Loucy (cell line): Measurements from ENCODE around the gene LRRC25.

Experiments
- H2AFZ ChIP-seq: fragments of 200-600 bp; sonication (generic); 2 replicates; pipeline ENCODE4 v1.6.0; 2016; ENCODE audit warnings: antibody characterized with exemption, mild to moderate bottlenecking, low read length, moderate library complexity
- H3F3A ChIP-seq: fragments of 200-600 bp; 2 replicates; pipeline ENCODE4 v1.6.0; 2016; ENCODE audit warnings: antibody characterized with exemption, low read depth, mild to moderate bottlenecking
- H3K27me3 ChIP-seq: fragments of 200-600 bp; sonication (generic); 2 replicates; pipeline ENCODE4 v1.6.1; 2014; ENCODE audit warnings: low read length, mild to moderate bottlenecking; ENCODE audit not compliant: insufficient read depth, poor library complexity, severe bottlenecking
- H3K36me3 ChIP-seq: fragments of 200-600 bp; sonication (generic); 2 replicates; pipeline ENCODE4 v1.6.1; 2016; ENCODE audit warnings: low read length; ENCODE audit not compliant: insufficient read depth
- H3K4me1 ChIP-seq: fragments of 200-600 bp; sonication (generic); 2 replicates; pipeline ENCODE4 v1.5.1; 2014; ENCODE audit warnings: low read length, mild to moderate bottlenecking; ENCODE audit not compliant: insufficient read depth, poor library complexity, severe bottlenecking
- H3K4me2 ChIP-seq: fragments of 200-600 bp; sonication (generic); 2 replicates; pipeline ENCODE4 v1.6.0; 2014; ENCODE audit warnings: antibody characterized with exemption, low read length, low read depth, mild to moderate bottlenecking; ENCODE audit not compliant: poor library complexity, severe bottlenecking
- H3K4me3 ChIP-seq: fragments of 200-600 bp; sonication (generic); 2 replicates; pipeline ENCODE4 v1.5.1; 2014; ENCODE audit warnings: low read length, mild to moderate bottlenecking, mixed read lengths; ENCODE audit not compliant: poor library complexity, severe bottlenecking
- H3K79me2 ChIP-seq: fragments of 200-600 bp; sonication (generic); 2 replicates; pipeline ENCODE4 v1.6.1; 2014; ENCODE audit warnings: low read length; ENCODE audit not compliant: insufficient read depth
- H3K9ac ChIP-seq: fragments of 200-600 bp; sonication (generic); 2 replicates; pipeline ENCODE4 v1.6.0; 2014; ENCODE audit warnings: mild to moderate bottlenecking, low read depth, low read length, moderate library complexity; ENCODE audit not compliant: poor library complexity, severe bottlenecking
- H3K9me2 ChIP-seq: fragments of 200-600 bp; sonication (generic); replicated peaks from 2 replicates; pipeline ENCODE4 v1.6.1; 2016; ENCODE audit warnings: low read depth, low read length, mixed read lengths
- H3K9me3 ChIP-seq: fragments of 200-600 bp; sonication (generic); 2 replicates; pipeline ENCODE4 v1.6.1; 2014; ENCODE audit warnings: mild to moderate bottlenecking, antibody characterized with exemption, low read length, low read depth; ENCODE audit not compliant: insufficient read depth
- H4K20me1 ChIP-seq: fragments of 200-600 bp; sonication (generic); 2 replicates; pipeline ENCODE4 v1.6.0; 2014; ENCODE audit warnings: antibody characterized with exemption, low read length, mild to moderate bottlenecking; ENCODE audit not compliant: insufficient read depth, poor library complexity, severe bottlenecking
- CTCF ChIP-seq: fragments of 200-600 bp; sonication (generic); conservative IDR thresholded peaks from 2 replicates; pipeline ENCODE4 v1.5.1; 2014; ENCODE audit warnings: mild to moderate bottlenecking, antibody characterized with exemption, low read length
- EZH2phosphoT487 ChIP-seq: fragments of 200-600 bp; IDR thresholded peaks from 2 replicates; pipeline ENCODE4 v1.6.1; 2018; ENCODE audit warnings: antibody characterized with exemption, mild to moderate bottlenecking, moderate library complexity, borderline replicate concordance

Gene LRRC25

GRCh38 chr19:18423258-18424020, 26.0 kb upstream of the LRRC25 start:
- no peaks in the 10 kb centered on the region for H3K9me2 ChIP-seq
- H3K79me2 ChIP-seq = peaks cover 75% of the 10 kb centered on the region
- TF ChIP-seq EZH2phosphoT487 (no peak), CTCF (no peak)
- peak overlapping the region; percentile 80 for H3K4me2 ChIP-seq
- no peak overlapping the region for H3K4me3 ChIP-seq
- no peaks in the 10 kb centered on the region for H3F3A ChIP-seq
- no peaks in the 10 kb centered on the region for H3K9me3 ChIP-seq
- H3K36me3 ChIP-seq = no peaks in the 10 kb centered on the region
- no peak overlapping the region for H2AFZ ChIP-seq
- no peak overlapping the region for H3K9ac ChIP-seq
- peaks cover 47% of the 10 kb centered on the region for H4K20me1 ChIP-seq
- H3K27me3 ChIP-seq = no peaks in the 10 kb centered on the region
- H3K4me1 ChIP-seq = peaks cover 30% of the 10 kb centered on the region

- no peaks in the 10 kb centered on the region for H3K9me2 ChIP-seq
- H3K4me3 ChIP-seq = no peak overlapping the region
- H4K20me1 ChIP-seq = peaks cover 42% of the 10 kb centered on the region
- H3K9me3 ChIP-seq = no peaks in the 10 kb centered on the region
- TF ChIP-seq EZH2phosphoT487 (no peak), CTCF (no peak)
- H3K79me2 ChIP-seq = peaks cover 75% of the 10 kb centered on the region
- no peak overlapping the region for H2AFZ ChIP-seq
- peak overlapping the region; percentile 80 for H3K4me2 ChIP-seq
- peaks cover 38% of the 10 kb centered on the region for H3K4me1 ChIP-seq
- H3K27me3 ChIP-seq = no peaks in the 10 kb centered on the region
- H3K9ac ChIP-seq = no peak overlapping the region
- no peaks in the 10 kb centered on the region for H3K36me3 ChIP-seq
- no peaks in the 10 kb centered on the region for H3F3A ChIP-seq
These were observed 25.2 kb upstream of the LRRC25 start for GRCh38 chr19:18422530-18423191.

- Histone ChIP-seq H3K4me1 (peaks cover 47% of the 10 kb centered on the region), H3K79me2 (peaks cover 71% of the 10 kb centered on the region), H3K4me2 (peak overlapping the region; percentile 80)
These were observed 24.0 kb upstream of the LRRC25 start for GRCh38 chr19:18421371-18421959.

More at GRCh38 chr19:18421371-18421959, 24.0 kb upstream of the LRRC25 start:
- Histone ChIP-seq H3K9me3 (no peaks in the 10 kb centered on the region), H3K9me2 (no peaks in the 10 kb centered on the region), H3K27me3 (no peaks in the 10 kb centered on the region), H3K4me3 (peak overlapping the region; percentile 80), H4K20me1 (peaks cover 39% of the 10 kb centered on the region), H3K9ac (peak overlapping the region; percentile 63), H3K36me3 (no peaks in the 10 kb centered on the region), H2AFZ (no peak overlapping the region), H3F3A (peaks cover 5% of the 10 kb centered on the region; the same call in 1 of the 2 replicates)
- TF ChIP-seq EZH2phosphoT487 = no peak
- TF ChIP-seq CTCF = no peak
